Measurements from ENCODE around the gene RFX6.
"Not testable (repeated sequence)": the region's sequence is repeated elsewhere in the genome, so short reads cannot be mapped to it uniquely, and the experiment has no call there.

DNA sequence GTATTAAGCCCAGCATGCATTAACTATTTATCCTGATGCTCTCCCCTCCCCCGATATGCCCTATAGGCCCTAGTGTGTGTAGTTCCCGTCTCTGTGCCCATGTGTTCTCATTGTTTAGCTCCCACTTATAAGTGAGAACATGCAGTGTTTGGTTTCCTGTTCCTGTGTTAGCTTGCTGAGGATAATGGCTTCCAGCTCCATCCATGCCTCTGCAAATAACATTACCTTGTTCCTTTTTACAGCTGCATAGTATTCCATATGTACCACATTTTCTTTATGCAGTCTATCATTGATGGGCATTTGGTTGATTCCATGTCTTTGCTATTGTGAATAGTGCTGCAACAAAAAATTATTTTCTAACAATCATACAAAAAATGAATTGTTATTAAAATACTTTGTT, 42.5 kb upstream of the RFX6 start:
- TF ChIP-seq CTCF, POLR2A (IDR thresholded peaks at IDR 0.05): not testable (repeated sequence)

Data from body of pancreas (tissue), 4 donors.